DMS 273 treated with DMSO at 0.1 percent for 48 hours (cell line): Measurements from ENCODE around the gene MYLK2.
"Not testable (repeated sequence)": the region's sequence is repeated elsewhere in the genome, so short reads cannot be mapped to it uniquely, and the experiment has no call there.

Source experiments
- DNase-seq: peaks from one replicate; lab custom pipeline; 2025; lab: John Stamatoyannopoulos, UW

MYLK2 gene

DNA sequence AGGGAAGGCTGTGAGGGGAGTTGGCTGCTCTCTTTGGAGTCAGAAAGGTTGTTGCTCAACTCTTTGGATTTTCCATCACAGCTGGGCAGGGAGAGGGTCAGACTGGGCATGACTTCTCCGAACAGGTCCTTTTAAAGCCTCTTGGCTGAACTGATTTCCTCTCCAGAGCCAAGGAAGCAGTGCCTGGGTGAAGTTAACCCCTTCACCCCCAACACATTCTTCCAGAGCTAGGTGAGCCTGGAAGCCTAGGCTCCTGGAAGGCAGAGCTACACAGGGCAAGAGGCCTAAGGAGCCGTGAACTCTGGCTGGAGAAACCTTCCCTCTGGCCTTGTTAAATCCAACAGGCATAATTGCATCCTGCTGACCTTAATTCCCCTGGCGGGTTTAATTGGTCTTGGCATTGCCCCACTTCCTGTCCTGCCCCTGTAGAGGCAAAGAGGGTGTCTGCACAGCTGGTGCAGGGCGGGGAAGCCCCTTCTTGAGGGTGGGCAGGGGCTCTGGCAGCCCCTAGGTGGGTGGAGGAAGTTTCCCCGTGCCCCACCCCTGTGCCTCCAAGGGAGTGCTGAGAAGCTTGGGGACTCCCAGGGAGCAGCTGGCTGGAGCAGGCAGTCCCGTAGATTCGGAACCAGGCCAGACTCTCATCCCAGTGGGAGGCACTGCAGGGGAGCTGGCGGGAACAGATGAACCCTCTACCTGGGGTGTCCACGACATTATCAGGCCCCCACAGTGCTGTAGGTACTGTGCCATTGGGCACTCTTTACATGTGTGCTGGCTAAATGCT is 3.6 kb upstream of the MYLK2 start:
- DNase-seq = peak; percentile 23

DNA sequence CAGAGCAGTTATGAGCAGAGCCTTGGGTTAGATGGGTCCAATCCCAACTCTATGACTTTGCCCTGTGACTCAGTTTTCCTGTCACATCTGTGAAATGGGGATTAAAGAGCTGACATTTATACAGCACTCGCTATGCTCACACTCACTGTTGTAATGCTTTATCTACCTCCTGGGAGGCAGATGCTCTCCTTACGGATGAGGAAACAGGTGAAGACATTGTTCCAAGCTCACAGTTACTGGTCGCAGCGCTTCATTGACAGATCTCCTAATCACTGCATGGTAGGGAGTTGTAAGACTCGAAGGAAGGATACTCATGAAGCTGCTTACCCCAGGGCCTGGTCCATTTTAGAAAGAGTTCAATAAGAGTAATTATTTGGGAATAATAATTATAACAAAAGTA is 2.9 kb upstream of the MYLK2 start:
- DNase-seq = no peak

DNA sequence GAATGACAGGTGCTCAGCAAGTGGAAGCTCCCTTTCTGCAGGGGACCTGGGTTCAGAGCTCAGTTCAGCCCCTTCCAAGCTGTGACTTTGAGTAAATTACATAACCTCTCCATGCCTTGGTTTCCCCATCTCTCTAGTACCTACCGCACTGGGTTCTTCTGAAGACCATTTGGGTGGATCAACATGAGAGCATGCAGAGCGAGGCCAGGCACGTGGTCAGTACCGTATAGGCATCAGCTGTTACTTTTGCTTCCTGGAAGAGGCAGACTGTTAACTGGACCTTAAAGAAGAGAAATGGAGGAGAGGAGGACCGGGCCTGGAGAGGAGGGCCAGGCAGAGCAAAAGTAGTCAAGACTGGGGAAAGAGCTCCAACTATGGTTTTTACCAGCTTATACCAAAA is 1.7 kb upstream of the MYLK2 start:
- no peak for DNase-seq

DNA sequence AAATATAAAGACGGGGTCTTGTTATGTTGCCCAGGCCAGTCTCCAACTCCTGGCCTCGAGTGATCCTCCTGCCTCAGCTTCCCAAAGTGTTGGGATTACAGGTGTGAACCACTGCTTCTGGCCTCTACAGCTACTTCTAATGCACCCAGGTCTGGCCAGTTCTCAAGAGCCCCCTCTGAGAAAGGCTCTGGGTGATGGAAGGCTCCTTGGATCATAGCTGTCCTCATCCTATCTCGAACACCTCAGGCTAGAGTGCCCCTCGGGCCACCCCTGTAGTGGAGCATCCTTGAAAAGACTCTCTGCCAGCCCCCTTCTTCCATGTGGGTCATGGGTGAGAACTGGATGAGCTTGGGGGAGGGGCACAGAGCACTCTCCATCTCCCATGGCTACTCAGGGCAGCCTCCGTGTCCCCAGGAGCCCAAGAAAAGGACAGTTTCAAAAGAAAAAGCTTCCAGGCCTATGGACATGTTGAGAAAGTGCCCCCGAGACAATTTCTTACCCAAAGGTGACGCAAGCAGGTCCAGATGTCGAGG is 714 bp upstream of the MYLK2 start:
- no peak for DNase-seq

DNA sequence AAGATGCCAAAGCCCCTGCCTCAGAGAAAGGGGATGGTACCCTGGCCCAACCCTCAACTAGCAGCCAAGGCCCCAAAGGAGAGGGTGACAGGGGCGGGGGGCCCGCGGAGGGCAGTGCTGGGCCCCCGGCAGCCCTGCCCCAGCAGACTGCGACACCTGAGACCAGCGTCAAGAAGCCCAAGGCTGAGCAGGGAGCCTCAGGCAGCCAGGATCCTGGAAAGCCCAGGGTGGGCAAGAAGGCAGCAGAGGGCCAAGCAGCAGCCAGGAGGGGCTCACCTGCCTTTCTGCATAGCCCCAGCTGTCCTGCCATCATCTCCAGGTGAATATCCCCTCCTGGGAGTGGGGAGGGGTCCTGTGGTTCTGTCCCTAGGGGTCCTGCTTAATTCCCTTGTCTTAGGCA is 1.1 kb downstream of the MYLK2 start:
- no peak for DNase-seq

DNA sequence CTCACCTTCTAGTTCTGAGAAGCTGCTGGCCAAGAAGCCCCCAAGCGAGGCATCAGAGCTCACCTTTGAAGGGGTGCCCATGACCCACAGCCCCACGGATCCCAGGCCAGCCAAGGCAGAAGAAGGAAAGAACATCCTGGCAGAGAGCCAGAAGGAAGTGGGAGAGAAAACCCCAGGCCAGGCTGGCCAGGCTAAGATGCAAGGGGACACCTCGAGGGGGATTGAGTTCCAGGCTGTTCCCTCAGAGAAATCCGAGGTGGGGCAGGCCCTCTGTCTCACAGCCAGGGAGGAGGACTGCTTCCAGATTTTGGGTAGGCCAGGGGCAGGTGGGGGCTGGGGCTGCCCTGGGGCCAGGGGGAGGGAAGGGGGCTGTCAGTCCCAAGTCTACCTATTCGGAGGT is 2.3 kb downstream of the MYLK2 start:
- no peak for DNase-seq

DNA sequence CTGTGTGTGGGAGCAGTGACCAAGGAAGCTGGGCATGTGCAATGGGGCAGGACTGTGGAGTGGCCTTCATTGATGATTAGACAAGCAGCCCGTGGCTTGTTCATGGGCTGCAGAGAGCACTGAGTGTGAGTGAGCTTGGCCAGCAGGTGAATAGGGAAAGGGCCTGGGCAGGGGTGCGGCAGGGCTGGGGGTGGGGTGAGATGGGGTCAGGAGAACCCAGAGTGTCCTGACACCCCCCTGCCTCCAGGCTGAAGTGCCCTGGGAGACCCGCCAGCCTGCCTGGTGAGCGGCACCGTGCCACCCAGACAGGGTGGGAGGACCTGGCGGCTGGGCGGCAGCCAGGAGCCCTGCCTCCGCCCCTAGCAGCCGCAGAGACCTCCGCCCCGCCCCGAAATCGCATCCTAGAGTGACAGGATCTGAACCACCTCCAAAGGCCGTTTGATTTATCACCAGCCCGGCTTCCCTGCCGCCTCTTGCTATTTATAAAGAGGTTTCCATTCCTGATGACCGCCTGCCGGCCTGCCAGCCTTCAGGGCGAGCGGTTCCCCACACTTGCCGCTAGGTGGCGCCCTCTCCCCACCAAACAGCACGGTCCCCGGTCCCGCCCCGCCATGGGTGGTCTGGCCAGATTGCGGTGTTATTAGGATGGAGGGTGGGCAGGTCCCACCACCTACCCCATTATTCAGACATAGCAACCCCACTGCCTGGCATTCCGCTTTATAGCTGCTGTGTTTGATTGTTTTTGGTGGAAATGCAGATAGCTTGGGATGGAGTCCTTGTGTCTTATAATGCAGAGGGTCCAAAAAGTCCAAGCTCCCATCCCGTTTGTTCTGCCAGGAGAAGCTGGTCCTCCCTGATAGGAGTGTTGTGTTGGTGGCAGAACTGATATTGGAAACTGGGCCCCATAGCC is 3.5 kb downstream of the MYLK2 start:
- DNase-seq = peak; percentile 76

DNA sequence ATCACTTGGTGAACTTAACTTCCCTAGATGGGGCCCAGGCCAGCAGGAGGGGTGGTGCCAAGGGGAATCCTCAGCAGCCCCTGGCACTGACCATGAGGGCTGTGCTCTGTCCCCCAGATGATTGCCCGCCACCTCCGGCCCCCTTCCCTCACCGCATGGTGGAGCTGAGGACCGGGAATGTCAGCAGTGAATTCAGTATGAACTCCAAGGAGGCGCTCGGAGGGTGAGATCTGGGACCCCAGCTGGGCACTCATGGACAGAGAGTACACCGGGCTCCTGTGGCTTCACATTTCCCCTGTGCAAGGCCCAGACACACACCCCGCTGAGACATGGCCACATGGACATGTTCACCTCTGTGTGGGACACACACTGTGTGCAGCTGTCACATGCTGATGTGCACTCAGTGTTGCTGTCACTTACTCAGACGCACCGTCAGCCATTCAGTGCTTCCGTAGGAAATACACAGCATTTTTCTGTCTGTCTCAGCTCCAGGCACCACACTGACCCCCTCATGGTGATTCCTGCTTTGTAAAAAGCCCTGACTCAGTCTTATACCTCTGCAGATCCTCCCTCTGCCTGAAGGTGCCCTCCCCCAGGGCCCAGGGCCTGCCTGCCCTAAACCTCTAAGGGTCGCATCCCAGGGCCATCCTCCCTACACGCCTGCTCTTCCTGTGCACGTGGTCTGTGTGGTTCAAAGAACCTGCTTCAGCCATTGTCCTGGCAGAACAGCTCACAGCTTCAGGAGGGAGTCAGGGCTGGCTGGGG is 4.4 kb downstream of the MYLK2 start:
- DNase-seq = no peak

DNA sequence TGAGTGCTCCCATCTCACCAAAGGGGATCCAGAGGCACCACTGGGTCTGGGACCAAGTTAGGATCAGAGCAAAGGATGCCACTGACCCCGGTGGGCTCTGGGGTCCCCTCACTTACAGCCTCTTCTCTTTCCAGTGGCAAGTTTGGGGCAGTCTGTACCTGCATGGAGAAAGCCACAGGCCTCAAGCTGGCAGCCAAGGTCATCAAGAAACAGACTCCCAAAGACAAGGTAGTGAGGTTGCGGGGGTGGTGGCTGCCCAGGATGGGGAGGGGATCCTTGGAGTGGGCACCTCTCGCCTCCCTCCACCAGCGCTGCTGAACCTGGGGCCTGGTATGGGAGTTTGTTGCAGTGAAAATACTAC is 4.9 kb downstream of the MYLK2 start:
- DNase-seq = no peak

DNA sequence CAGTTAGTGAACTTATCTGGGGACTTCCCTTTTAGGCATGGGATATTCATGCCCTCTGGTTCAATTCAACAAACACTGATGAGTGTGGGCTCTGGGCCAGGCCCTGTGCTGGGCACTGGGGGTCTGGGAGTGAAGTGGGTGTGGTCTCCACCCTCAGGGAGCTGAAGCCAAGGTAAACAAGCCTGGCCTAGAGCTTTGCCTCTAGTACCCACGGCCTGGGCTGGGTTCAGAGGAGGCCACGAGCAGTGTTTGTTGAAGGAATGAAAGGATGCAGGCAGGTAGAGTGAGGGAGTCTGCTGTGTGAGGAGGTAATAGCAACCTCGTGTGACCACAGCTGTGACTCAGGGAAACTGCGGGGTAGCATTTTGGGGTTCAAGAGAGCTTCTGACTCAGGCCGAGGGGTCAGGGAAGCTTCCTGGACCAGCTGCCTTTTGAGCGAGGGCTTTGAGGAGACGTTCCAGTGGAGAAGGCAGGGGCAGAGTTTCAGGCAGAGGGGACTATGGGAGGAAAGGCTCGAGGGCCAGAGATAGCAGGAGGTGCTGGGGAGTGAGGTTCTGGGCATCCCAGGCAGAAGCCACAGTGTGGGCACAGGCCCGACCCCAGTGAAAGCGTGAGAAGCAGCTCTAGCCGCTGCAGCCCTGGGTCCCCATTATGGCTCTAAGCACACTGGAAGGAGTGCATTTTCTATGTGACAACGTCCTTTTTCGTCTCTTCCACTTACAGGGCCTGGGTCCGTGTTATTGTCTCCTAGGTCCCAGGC is 5.6 kb downstream of the MYLK2 start:
- DNase-seq = no peak

DNA sequence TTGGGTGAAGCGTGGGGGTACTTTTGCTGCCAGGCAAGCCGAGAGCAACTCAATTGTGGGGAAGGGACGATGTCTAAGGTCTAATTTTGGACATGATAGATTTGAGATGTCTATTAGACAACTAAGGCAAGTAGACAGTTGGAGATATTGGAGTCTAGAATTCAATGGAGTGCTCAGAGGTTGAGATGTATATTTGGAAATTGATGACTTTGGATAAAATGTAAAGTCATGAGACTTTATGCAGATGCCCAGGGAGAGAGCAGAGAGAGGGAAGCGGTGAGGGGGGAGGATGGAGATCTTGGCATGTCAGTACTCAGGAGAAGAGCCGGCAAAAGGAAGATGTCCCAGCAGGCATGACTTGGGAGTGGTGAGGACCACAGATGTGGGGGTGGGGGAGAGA is 6.9 kb downstream of the MYLK2 start:
- DNase-seq = no peak

DNA sequence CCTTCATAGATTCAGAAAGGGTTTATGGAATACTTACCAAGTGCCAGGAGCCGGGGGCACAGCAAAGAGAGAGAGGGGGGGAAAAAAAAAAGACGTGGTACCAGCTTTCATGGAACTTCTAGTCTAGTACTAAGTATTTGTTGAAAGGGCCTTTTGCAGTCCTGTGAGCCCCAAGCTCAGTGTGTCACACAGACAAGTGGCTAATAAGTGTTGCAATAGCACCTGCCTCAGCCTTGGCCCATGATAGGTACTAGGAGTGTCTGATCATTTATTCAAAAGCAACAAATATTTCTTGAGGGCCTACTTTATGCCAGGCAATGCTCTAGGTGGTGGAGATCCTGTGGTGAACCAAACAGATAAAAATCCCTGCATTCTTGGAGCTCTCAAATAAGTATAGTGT is 7.9 kb downstream of the MYLK2 start:
- no peak for DNase-seq

DNA sequence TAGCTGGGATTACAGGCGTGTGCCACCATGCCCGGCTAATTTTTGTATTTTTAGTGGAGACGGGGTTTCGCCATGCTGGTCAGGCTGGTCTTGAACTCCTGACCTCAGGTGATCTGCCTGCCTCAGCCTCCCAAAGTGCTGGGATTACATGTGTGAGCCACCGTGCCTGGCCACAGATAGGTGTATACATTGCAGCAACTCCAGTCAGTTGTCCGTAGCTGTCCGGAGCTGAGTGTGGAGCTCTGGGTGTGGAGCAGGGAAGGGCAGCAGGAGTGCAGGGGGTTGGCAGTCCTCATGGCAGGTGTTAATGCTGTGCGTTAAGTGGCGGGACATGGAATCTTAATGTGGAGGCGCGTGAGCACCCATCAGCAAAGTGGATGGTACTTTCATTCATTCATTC is 8.9 kb downstream of the MYLK2 start:
- DNase-seq = not testable (repeated sequence)

DNA sequence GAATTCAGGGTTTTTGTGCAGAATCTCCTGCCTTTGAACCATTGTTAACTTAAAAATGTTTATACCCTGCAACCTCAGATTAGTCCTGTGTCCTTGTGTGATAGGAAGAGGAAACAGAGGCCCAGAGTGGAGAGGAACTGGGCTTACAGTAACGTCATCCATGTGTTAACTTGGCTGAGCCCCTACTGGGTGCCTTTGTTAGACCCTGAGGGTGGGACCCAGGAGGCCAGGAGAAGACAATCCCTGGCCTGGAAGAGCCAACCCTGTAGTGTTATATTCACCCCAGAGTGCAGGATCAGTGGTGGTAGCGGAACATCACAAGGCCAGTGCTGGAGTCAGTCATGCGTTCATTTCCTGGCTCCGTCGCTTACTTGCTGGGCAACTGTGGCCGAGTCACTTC is 10.6 kb downstream of the MYLK2 start:
- DNase-seq = no peak

DNA sequence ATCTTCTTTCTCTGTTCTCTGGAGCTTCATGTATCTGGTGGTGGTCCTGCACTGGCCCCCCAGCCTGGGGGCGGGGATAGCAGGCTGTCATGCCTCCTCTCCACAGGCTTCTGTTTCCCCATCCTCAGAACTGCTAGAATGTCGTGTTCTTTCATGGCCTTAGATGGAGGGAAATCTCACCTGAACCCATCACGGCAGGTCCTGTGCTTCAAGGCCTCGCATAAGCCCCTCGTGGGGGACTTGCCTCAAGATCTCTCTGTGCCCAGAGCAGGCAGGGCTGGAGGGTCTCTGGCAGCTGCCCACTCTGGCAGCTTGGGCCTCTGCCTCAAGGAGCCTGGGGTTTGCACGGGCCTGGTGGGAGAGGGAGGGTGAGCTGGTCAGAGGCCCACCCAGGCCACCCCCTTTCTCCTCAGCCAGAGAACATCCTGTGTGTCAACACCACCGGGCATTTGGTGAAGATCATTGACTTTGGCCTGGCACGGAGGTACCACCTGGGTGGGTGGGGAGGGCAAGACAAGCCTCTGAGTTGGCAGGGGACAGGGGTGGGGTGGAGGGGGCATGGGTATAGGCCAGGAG is 11.3 kb downstream of the MYLK2 start:
- DNase-seq = no peak

DNA sequence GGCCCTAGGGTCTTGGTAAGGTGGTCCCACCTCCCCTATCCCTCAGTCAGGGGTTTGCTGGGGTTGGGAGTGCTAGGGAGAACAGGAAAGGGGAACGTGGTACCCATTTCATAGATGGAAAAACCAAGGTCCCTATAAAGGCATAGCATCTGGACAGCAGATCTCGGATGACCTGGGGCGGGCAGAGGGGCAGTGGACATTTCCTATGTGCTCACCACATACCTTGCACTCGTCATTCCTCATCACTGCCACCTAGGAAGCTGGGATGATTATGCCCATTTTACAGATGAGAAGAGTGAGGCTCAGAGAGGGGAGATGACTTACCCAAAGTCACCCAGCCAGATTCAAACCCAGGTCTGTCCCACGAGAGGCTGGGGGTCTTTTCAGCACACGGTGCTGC is 12.1 kb downstream of the MYLK2 start:
- no peak for DNase-seq

DNA sequence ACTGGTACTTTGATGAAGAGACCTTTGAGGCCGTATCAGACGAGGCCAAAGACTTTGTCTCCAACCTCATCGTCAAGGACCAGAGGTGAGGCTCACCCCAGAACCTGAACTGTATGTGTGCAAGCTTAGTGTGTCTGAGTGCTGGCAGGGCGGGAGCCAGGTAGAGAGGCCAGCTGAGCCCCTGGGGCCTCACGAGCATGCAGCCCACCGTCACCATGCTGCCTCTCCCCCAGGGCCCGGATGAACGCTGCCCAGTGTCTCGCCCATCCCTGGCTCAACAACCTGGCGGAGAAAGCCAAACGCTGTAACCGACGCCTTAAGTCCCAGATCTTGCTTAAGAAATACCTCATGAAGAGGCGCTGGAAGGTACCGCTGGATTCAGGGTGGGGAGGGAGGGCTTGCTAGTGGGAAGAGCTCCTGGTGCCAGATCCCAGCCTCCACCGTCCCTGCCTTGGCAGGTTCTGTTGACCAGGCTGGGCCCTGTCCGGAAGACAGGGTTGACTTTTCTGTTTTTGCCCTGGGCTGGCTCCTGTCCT is 12.7 kb downstream of the MYLK2 start:
- no peak for DNase-seq

DNA sequence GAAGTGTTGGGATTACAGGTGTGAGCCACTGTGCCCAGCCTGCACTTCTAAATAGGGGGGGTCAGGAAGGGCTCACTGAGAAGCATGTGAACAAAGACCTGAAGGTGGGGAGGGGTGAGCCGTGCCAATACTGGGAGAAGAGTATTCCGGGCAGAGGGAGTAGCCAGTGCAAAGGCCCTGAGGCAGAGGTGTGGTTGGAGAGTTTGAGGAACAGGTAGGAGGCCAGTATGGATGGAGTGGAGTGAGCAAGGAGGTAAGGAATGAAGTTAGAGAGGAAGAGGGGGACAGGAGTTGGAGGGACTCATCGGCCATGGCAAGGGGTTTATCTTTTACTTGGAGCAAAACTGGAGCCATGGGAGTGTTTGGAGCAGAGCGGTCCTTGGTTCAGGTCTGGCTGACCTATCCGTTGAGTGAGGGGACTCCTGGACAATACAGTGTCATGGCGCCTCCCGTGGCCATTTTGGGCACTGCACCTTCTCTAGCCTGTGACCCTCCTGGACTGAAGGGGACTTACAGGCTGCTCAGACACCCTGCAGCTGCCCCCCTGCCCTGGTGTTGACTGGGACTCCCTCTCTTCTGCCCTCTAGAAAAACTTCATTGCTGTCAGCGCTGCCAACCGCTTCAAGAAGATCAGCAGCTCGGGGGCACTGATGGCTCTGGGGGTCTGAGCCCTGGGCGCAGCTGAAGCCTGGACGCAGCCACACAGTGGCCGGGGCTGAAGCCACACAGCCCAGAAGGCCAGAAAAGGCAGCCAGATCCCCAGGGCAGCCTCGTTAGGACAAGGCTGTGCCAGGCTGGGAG is 14.2 kb downstream of the MYLK2 start:
- no peak for DNase-seq

DNA sequence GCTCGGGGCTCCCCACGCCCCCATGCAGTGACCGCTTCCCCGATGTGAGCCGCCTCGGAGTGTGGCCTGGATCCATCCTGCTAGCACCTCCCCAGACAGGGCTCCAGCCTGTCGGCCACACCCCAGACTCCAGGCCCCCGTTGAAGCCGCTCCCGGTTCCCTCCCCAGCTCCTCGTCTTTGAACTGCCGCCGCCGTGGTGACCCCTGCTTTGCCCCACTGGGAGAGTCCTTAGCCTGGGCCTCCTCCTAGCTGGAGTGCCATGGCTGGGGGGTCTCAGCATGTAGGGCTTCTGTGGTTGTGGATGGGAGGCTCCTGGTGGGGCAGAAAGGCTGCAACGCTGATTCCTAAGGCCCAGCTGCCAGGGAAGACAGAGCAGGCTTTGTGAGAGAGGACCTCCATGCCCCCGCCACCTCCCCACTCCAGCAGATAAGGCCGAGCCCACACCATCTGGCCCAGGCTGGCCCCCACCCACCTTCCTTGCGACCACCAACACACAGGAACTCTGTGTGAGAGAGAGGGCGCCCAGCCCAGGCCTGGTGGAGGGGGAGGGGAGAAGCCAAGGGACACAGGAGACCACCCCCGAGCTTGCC is 14.9 kb downstream of the MYLK2 start:
- no peak for DNase-seq

DNA sequence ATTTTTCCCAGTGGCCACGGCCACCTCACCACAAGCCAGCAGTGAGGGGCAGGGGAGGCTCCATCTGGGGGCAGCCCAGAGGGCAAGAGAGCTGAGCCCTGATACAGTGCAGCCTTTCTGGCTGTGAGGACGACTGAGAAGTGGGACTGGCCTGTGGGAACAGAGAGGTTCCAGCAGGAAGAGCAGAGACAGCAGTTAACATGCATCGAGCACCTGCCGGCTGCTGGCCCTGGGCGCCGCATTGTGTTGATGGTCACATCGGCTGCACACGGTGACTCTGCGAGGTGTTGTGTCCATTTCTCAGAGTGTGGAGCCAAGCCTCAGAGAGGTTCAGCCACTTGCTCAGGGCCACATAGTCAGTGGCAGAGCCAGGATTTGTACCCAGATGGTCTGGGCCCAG is 16.4 kb downstream of the MYLK2 start:
- no peak for DNase-seq
